Gastrocnemius medialis (tissue), 4 donors: Measurements from ENCODE around the gene SLC3A2. TPM values are rescaled to one million over a fixed set of nuclear protein-coding genes. Genes with fewer than 3 reads are reported as not detected.

Source experiments
- ATAC-seq, 2 donors: fragments of 150-250 bp; one replicate each; pipeline ENCODE4 v1.9.1; 2016
- DNase-seq, 2 donors: peaks; one replicate each; pipeline ENCODE4 v3.0.0-alpha.2; 2019
- H3K27ac ChIP-seq, 4 donors: fragments of 200-600 bp; sonication (generic); 1 replicate in 1 of 4; 2 replicates in 3 of 4; pipeline ENCODE4 v1.5.1; 2016 to 2018; ENCODE audit warnings: mild to moderate bottlenecking in 2 of 4, moderate library complexity in 1 of 4
- H3K27me3 ChIP-seq, 3 donors: fragments of 200-600 bp; sonication (generic) in 2 of 3; 1 replicate in 1 of 3; 2 replicates in 2 of 3; pipeline versions ENCODE4 v1.5.1 to v1.6.0; 2016 to 2019; ENCODE audit warnings: mild to moderate bottlenecking in 1 of 3, moderate library complexity in 1 of 3
- H3K36me3 ChIP-seq, 2 donors: fragments of 200-600 bp; sonication (generic) in 1 of 2; one replicate each; pipeline ENCODE4 v1.5.1; 2017 to 2018
- H3K4me1 ChIP-seq, 2 donors: fragments of 200-600 bp; sonication (generic) in 1 of 2; one replicate each; pipeline ENCODE4 v1.5.1; 2016 to 2017; ENCODE audit warnings: mild to moderate bottlenecking in 2 of 2
- H3K4me3 ChIP-seq, 4 donors: fragments of 200-600 bp; sonication (generic) in 3 of 4; 1 replicate in 1 of 4; 2 replicates in 3 of 4; pipeline ENCODE4 v1.5.1; 2016 to 2019; ENCODE audit warnings: mild to moderate bottlenecking in 2 of 4
- H3K9me3 ChIP-seq, 3 donors: fragments of 200-600 bp; sonication (generic) in 2 of 3; 1 replicate in 1 of 3; 2 replicates in 2 of 3; pipeline ENCODE4 v1.5.1; 2016 to 2019
- POLR2A ChIP-seq, 2 donors: fragments of 450-650 bp; IDR thresholded peaks; one replicate each; pipeline ENCODE4 v1.6.1; 2017; ENCODE audit warnings: antibody characterized with exemption in 2 of 2, mild to moderate bottlenecking in 2 of 2, moderate library complexity in 2 of 2
- in situ Hi-C, 4 donors: fragments of 200-750 bp; cut with MboI; loops; one replicate each; pipeline versions ENCODE4 v1.15.0 to v1.8.0; 2017; ENCODE audit warnings: low sequenced_read_pairs in 4 of 4
- intact Hi-C: fragments of 100-400 bp; cut with DNase I; formaldehyde crosslinking; loops from one replicate; pipeline ENCODE4 v1.15.1; 2023; ENCODE audit warnings: low total_unique reads
- total RNA-seq, 4 donors: library from RNA; depleted of rRNA; stranded (reverse); fragments of >200 nt; gene quantifications; one replicate each; pipeline versions ENCODE4 v1.1.0 to v1.2.3, GENCODE V29; 2016
- TF ChIP-seq, protein P1 (sequence below), 5 experiments: fragments of 450-650 bp in 3 of 5; fragments of 200-600 bp in 2 of 5; sonication (generic) in 2 of 5; IDR thresholded peaks in 4 of 5; conservative IDR thresholded peaks in 1 of 5; 1 replicate in 4 of 5; 2 replicates in 1 of 5; pipeline ENCODE4 v1.5.1; 2016 to 2019; ENCODE audit warnings: antibody characterized with exemption in 5 of 5, mild to moderate bottlenecking in 3 of 5, moderate library complexity in 3 of 5

SLC3A2 gene
- total RNA-seq, 4 donors from 2014 or later = 158 to 278 (median 189) TPM

GRCh38 chr11:62852523-62853188 is 28.0 kb upstream of the SLC3A2 start:
- Histone ChIP-seq H3K27me3 (no peaks in the 10 kb centered on the region), H3K4me1 (peaks cover 20 to 21% of the 10 kb centered on the region in 2 donors), H3K27ac (peak overlapping the region in 1 of 4 donors; percentile 37), H3K4me3 (no peak overlapping the region), H3K36me3 (peaks cover 0 to 35% of the 10 kb centered on the region in 2 donors), H3K9me3 (no peaks in the 10 kb centered on the region)
- no peak for ATAC-seq
- no peak for TF ChIP-seq POLR2A (IDR thresholded peaks at IDR 0.05)
- TF ChIP-seq, protein P1, sequence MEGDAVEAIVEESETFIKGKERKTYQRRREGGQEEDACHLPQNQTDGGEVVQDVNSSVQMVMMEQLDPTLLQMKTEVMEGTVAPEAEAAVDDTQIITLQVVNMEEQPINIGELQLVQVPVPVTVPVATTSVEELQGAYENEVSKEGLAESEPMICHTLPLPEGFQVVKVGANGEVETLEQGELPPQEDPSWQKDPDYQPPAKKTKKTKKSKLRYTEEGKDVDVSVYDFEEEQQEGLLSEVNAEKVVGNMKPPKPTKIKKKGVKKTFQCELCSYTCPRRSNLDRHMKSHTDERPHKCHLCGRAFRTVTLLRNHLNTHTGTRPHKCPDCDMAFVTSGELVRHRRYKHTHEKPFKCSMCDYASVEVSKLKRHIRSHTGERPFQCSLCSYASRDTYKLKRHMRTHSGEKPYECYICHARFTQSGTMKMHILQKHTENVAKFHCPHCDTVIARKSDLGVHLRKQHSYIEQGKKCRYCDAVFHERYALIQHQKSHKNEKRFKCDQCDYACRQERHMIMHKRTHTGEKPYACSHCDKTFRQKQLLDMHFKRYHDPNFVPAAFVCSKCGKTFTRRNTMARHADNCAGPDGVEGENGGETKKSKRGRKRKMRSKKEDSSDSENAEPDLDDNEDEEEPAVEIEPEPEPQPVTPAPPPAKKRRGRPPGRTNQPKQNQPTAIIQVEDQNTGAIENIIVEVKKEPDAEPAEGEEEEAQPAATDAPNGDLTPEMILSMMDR (IDR thresholded peaks at IDR 0.05 in 4 of 5, conservative IDR thresholded peaks at IDR 0.05 in 1 of 5) = no peak
- intact Hi-C loops = no loop called here
- in situ Hi-C loops = loop anchor here (25.0 kb wide), 1 partner anchor 465 kb away; no protein-coding TSS in a partner anchor
- no peak for DNase-seq

- Histone ChIP-seq H3K9me3 (no peaks in the 10 kb centered on the region), H3K36me3 (peaks cover 0 to 35% of the 10 kb centered on the region in 2 donors), H3K27ac (peak overlapping the region; percentile 7 to 88 (median 85)), H3K27me3 (no peaks in the 10 kb centered on the region), H3K4me1 (peaks cover 20 to 21% of the 10 kb centered on the region in 2 donors), H3K4me3 (no peak overlapping the region)
- DNase-seq (no peak), ATAC-seq (no peak)
- TF ChIP-seq POLR2A (IDR thresholded peaks at IDR 0.05) = no peak
- TF ChIP-seq, protein P1 (IDR thresholded peaks at IDR 0.05 in 4 of 5, conservative IDR thresholded peaks at IDR 0.05 in 1 of 5) = no peak
- intact Hi-C loops (no loop called here), in situ Hi-C loops (loop anchor here (25.0 kb wide), 1 partner anchor 466 kb away; no protein-coding TSS in a partner anchor)
Observed at GRCh38 chr11:62853279-62853965, 27.3 kb upstream of the SLC3A2 start.

DNA sequence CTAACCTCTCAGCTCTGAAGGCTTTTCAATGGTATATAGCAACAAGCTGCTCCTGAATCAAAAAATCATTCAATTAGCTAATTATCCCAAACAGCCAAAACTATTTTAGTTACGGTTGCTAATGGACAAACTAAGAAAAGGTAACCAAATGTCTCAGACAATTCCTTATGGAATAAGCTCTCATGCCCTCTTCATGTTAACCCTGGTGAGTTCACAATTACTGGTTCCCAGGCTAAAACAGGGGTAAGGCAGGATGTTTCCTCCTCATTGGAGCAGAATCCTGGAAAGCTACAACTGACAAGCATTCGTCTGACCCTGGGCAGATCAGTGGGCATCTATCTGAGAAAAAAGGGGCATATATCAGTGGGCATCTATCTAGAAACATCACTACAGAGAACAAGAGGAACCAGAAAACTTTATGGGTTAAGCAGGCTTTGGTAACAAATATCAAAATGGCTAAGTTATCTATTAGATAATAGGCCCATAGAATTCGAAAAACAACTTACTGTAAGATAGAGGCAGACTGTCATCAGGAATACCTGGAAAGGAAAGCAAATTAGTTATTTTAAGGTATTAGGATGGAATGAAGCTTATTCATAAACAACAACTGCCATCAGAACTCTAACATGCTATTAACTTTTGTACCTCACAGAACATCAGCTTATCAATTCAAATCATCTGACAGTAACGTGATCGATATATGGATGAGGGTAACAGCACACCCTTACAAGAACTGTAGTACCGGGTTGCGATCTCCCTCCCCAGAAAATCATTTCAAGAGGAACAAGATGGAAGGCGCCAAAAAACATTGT is 26.5 kb upstream of the SLC3A2 start:
- DNase-seq (no peak), ATAC-seq (no peak)
- peaks cover 0 to 35% of the 10 kb centered on the region in 2 donors for H3K36me3 ChIP-seq
- H3K4me1 ChIP-seq = peaks cover 20 to 21% of the 10 kb centered on the region in 2 donors
- intact Hi-C loops (no loop called here), in situ Hi-C loops (loop anchor here (25.0 kb wide), 1 partner anchor 467 kb away; no protein-coding TSS in a partner anchor)
- H3K4me3 ChIP-seq = peak overlapping the region; percentile 70 to 90 (median 80)
- TF ChIP-seq, protein P1 (IDR thresholded peaks at IDR 0.05 in 4 of 5, conservative IDR thresholded peaks at IDR 0.05 in 1 of 5) = no peak
- no peak for TF ChIP-seq POLR2A (IDR thresholded peaks at IDR 0.05)
- H3K27ac ChIP-seq = peak overlapping the region; percentile 84 to 88 (median 86)
- H3K27me3 ChIP-seq = no peaks in the 10 kb centered on the region
- no peaks in the 10 kb centered on the region for H3K9me3 ChIP-seq

GRCh38 chr11:62854825-62855570 is 25.7 kb upstream of the SLC3A2 start:
- Histone ChIP-seq H3K27ac (peak overlapping the region; percentile 84 to 88 (median 86)), H3K36me3 (peaks cover 0 to 35% of the 10 kb centered on the region in 2 donors), H3K27me3 (no peaks in the 10 kb centered on the region), H3K9me3 (no peaks in the 10 kb centered on the region), H3K4me3 (peak overlapping the region; percentile 70 to 90 (median 80)), H3K4me1 (peaks cover 20 to 21% of the 10 kb centered on the region in 2 donors)
- ATAC-seq (peak; percentile 22 to 38), DNase-seq (no peak)
- intact Hi-C loops (loop anchor here (1.0 to 5.0 kb wide), 4 partner anchors 13 to 128 kb away; partner anchors contain the start of genes HNRNPUL2, TAF6L and TTC9C), in situ Hi-C loops (loop anchor here (25.0 kb wide), 1 partner anchor 468 kb away; no protein-coding TSS in a partner anchor)
- TF ChIP-seq, protein P1 (IDR thresholded peaks at IDR 0.05 in 4 of 5, conservative IDR thresholded peaks at IDR 0.05 in 1 of 5) = no peak
- no peak for TF ChIP-seq POLR2A (IDR thresholded peaks at IDR 0.05)
